Panc1 (cell line): Measurements from ENCODE around the gene FRMPD1. TPM values are rescaled to one million over a fixed set of nuclear protein-coding genes. Genes with fewer than 3 reads are reported as not detected.

ENCODE experiments used
- ATAC-seq: fragments of 200-7000 bp; cut with Tn5 transposase; 2 replicates; pipeline ENCODE4 v1.9.1; 2020; ENCODE audit warnings: mild to moderate bottlenecking, moderate library complexity
- BruUV-seq: library from RNA; stranded (reverse); fragments of 400-500 nt; replicated peaks from 2 replicates; lab custom pipeline; 2021; lab: Mats Ljungman, UMichigan
- CTCF ChIA-PET: fragments of 300-600 bp; sonication (Branson Sonifier 250); formaldehyde crosslinking; loops from one replicate; lab custom pipeline; 2022; ENCODE audit warnings: antibody characterized with exemption; lab: Charles Lee
- POLR2A ChIA-PET: fragments of 300-600 bp; sonication (Branson Sonifier 250); formaldehyde crosslinking; loops from one replicate; lab custom pipeline; 2022; ENCODE audit warnings: antibody characterized with exemption; lab: Charles Lee
- DNase-seq: peaks from one replicate; pipeline ENCODE4 v3.0.0-alpha.2; 2010; ENCODE audit warnings: low read depth, low spot score
- H3K27ac ChIP-seq: 2 replicates; pipeline ENCODE4 v1.5.1; 2011; ENCODE audit warnings: mild to moderate bottlenecking, low read length, inconsistent platforms
- H3K27me3 ChIP-seq: fragments of 200-500 bp; sonication (Bioruptor generic); 2 replicates; pipeline ENCODE4 v1.6.0; 2014; ENCODE audit warnings: low read length, inconsistent platforms; ENCODE audit not compliant: control insufficient read depth, insufficient read depth
- H3K36me3 ChIP-seq: fragments of 200-500 bp; sonication (Bioruptor generic); 2 replicates; pipeline ENCODE4 v1.5.1; 2014; ENCODE audit warnings: inconsistent platforms, mild to moderate bottlenecking, low read length, moderate library complexity; ENCODE audit not compliant: control insufficient read depth, insufficient read depth
- H3K4me1 ChIP-seq: 2 replicates; pipeline ENCODE4 v1.5.1; 2011; ENCODE audit warnings: inconsistent platforms, mild to moderate bottlenecking, low read length, moderate library complexity; ENCODE audit not compliant: control insufficient read depth, insufficient read depth
- H3K4me3 ChIP-seq, 2 experiments: 2 replicates each; pipeline ENCODE4 v1.5.1; 2011 to 2012; ENCODE audit warnings: low read depth in 2 of 2, low read length in 2 of 2, mild to moderate bottlenecking in 2 of 2, inconsistent platforms in 1 of 2, moderate library complexity in 1 of 2
- H3K9me3 ChIP-seq: fragments of 200-500 bp; sonication (Bioruptor generic); 2 replicates; pipeline ENCODE4 v1.5.1; 2014; ENCODE audit warnings: low read depth, mild to moderate bottlenecking, inconsistent platforms, low read length, moderate library complexity; ENCODE audit not compliant: control insufficient read depth, insufficient read depth
- POLR2AphosphoS5 ChIP-seq: IDR thresholded peaks from 2 replicates; pipeline ENCODE4 v1.6.1; 2012; ENCODE audit warnings: mild to moderate bottlenecking, low read depth, low read length, moderate library complexity
- SIN3A ChIP-seq: IDR thresholded peaks from 2 replicates; pipeline ENCODE4 v1.6.1; 2012; ENCODE audit warnings: low read depth, mild to moderate bottlenecking, low read length, moderate library complexity, borderline replicate concordance; ENCODE audit not compliant: insufficient read depth
- TCF7L2 ChIP-seq: IDR thresholded peaks from 2 replicates; pipeline ENCODE4 v1.6.1; 2011; ENCODE audit warnings: mild to moderate bottlenecking, low read depth, low read length, inconsistent platforms
- in situ Hi-C: cut with HindIII; loops from 2 replicates; pipeline ENCODE4 v1.10.0; 2016; ENCODE audit warnings: low sequenced_read_pairs, low pct_unique_long_range_greater_than_20kb
- intact Hi-C: fragments of 100-400 bp; cut with micrococcal nuclease; formaldehyde crosslinking; loops from one replicate; pipeline ENCODE4 v1.10.0; 2022; ENCODE audit not compliant: unreplicated experiment
- total RNA-seq: library from RNA; stranded (reverse); gene quantifications from one replicate; pipeline ENCODE4 v1.2.1, GENCODE V29; 2021; ENCODE audit not compliant: unreplicated experiment
- TF ChIP-seq, protein P1 (sequence below): fragments of 450-650 bp; IDR thresholded peaks from 2 replicates; pipeline ENCODE4 v1.5.1; 2017; ENCODE audit warnings: mild to moderate bottlenecking
- TF ChIP-seq, protein P2 (sequence below), 2 experiments: IDR thresholded peaks; 2 replicates each; pipeline ENCODE4 v1.6.1; 2011 to 2012; ENCODE audit warnings: low read depth in 2 of 2, control low read depth in 1 of 2, low read length in 1 of 2, mild to moderate bottlenecking in 1 of 2, moderate library complexity in 1 of 2; ENCODE audit not compliant: insufficient read depth in 1 of 2

The FRMPD1 gene
- total RNA-seq, 1 experiment from 2014 or later = 0.21 TPM

DNA sequence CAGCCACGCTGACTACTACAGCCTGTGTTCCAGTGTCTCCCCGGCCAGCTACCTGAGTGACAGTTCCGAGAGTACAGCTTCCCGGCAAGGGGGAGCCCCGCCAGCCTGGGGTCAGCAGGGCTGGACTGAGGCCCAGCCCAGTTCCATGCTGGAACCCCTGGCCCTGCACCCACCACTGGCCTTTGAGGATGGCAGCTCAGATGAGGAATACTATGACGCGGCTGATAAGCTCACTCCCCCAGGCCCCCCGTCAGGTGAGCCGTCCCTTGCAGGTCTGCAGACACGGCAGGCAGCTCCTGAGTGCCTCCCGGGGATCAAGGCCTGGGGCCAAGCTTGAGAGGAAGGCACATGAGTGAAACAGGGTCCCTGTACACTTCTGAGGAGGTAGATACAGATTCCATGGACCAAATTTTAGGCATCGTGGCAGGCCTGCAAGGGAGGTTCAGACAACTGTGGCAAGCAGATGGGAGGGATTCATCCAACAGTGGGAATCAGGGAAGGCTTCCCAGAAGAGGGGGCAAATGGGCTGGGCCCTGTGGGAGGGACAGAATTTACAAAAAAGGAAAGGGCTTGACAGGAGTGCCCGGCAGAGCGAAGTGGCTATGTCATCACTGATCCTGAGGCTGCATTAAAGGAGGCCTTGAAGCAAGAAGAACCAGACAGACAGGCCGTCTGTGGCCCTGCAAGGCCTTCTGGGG, 90.0 kb downstream of the FRMPD1 start:
- TF ChIP-seq SIN3A = no peak
- TF ChIP-seq, protein P1, sequence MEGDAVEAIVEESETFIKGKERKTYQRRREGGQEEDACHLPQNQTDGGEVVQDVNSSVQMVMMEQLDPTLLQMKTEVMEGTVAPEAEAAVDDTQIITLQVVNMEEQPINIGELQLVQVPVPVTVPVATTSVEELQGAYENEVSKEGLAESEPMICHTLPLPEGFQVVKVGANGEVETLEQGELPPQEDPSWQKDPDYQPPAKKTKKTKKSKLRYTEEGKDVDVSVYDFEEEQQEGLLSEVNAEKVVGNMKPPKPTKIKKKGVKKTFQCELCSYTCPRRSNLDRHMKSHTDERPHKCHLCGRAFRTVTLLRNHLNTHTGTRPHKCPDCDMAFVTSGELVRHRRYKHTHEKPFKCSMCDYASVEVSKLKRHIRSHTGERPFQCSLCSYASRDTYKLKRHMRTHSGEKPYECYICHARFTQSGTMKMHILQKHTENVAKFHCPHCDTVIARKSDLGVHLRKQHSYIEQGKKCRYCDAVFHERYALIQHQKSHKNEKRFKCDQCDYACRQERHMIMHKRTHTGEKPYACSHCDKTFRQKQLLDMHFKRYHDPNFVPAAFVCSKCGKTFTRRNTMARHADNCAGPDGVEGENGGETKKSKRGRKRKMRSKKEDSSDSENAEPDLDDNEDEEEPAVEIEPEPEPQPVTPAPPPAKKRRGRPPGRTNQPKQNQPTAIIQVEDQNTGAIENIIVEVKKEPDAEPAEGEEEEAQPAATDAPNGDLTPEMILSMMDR = no peak
- TF ChIP-seq POLR2AphosphoS5 = no peak
- no peak for TF ChIP-seq TCF7L2
- TF ChIP-seq, protein P2, sequence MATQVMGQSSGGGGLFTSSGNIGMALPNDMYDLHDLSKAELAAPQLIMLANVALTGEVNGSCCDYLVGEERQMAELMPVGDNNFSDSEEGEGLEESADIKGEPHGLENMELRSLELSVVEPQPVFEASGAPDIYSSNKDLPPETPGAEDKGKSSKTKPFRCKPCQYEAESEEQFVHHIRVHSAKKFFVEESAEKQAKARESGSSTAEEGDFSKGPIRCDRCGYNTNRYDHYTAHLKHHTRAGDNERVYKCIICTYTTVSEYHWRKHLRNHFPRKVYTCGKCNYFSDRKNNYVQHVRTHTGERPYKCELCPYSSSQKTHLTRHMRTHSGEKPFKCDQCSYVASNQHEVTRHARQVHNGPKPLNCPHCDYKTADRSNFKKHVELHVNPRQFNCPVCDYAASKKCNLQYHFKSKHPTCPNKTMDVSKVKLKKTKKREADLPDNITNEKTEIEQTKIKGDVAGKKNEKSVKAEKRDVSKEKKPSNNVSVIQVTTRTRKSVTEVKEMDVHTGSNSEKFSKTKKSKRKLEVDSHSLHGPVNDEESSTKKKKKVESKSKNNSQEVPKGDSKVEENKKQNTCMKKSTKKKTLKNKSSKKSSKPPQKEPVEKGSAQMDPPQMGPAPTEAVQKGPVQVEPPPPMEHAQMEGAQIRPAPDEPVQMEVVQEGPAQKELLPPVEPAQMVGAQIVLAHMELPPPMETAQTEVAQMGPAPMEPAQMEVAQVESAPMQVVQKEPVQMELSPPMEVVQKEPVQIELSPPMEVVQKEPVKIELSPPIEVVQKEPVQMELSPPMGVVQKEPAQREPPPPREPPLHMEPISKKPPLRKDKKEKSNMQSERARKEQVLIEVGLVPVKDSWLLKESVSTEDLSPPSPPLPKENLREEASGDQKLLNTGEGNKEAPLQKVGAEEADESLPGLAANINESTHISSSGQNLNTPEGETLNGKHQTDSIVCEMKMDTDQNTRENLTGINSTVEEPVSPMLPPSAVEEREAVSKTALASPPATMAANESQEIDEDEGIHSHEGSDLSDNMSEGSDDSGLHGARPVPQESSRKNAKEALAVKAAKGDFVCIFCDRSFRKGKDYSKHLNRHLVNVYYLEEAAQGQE (IDR thresholded peaks at IDR 0.05; ENCODE audit: insufficient read depth in 1 of 2, low read depth in 2 of 2, low read length in 1 of 2) = no peak
- Histone ChIP-seq H3K4me1 (no peaks in the 10 kb centered on the region), H3K36me3 (no peaks in the 10 kb centered on the region), H3K9me3 (no peaks in the 10 kb centered on the region), H3K4me3 (no peak overlapping the region), H3K27me3 (no peaks in the 10 kb centered on the region), H3K27ac (no peak overlapping the region)
- CTCF ChIA-PET = no interaction called here
- in situ Hi-C loops = no loop called here
- intact Hi-C loops = loop anchor here (10.0 kb wide), 1 partner anchor 266 kb away; no protein-coding TSS in a partner anchor
- ATAC-seq (no peak), DNase-seq (no peak)
- POLR2A ChIA-PET = interaction anchor here (0.7 kb wide), 1 partner anchor 19 kb away, joined by 3 read pairs; no protein-coding TSS in a partner anchor
- BruUV-seq = no TSS peak

DNA sequence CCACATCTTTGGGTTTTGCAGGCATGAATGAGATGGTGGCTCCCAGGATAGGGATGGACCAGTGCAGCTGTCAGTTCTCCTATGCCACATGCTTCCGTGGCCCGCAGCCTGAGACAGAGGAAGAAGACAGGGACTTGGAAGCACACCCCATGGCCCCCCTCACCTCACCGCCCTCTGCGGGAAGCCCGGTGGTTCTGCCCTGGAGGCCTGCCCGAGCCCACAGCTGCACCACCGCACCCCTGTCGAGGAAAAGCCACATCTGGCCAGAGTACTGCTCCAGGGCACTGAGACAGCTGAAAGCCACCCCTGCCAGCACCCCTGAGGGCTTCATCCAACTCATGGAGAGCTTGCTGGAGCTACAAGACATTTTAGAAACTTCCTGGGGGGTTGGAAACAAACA, 95.2 kb downstream of the FRMPD1 start:
- TF ChIP-seq, protein P2 (IDR thresholded peaks at IDR 0.05; ENCODE audit: insufficient read depth in 1 of 2, low read depth in 2 of 2, low read length in 1 of 2) = no peak
- TF ChIP-seq SIN3A (no peak), TCF7L2 (no peak)
- TF ChIP-seq, protein P1 = no peak
- ChIA-PET POLR2A (no interaction called here), CTCF (no interaction called here)
- Histone ChIP-seq H3K27me3 (no peaks in the 10 kb centered on the region), H3K4me3 (no peak overlapping the region), H3K4me1 (peaks cover 5% of the 10 kb centered on the region; the same call in 1 of the 2 replicates), H3K36me3 (no peaks in the 10 kb centered on the region), H3K27ac (no peak overlapping the region), H3K9me3 (no peaks in the 10 kb centered on the region)
- intact Hi-C loops (loop anchor here (5.0 to 10.0 kb wide), 2 partner anchors 154 to 271 kb away; partner anchors contain the start of gene TOMM5), in situ Hi-C loops (no loop called here)
- no TSS peak for BruUV-seq
- no peak for ATAC-seq
- DNase-seq = no peak
